KG1 (cell line): ENCODE measurements around the gene DLG2.
"Not testable (repeated sequence)": the region's sequence is repeated elsewhere in the genome, so short reads cannot be mapped to it uniquely, and the experiment has no call there.

Source experiments
- DNase-seq: peaks from one replicate; lab custom pipeline; 2025; lab: John Stamatoyannopoulos, UW

DLG2 gene

GRCh38 chr11:83455356-83455755 lies 2171.8 kb downstream of the DLG2 start:
- DNase-seq = no peak

- DNase-seq = no peak
Observed at GRCh38 chr11:83454674-83455073, 2172.5 kb downstream of the DLG2 start.

GRCh38 chr11:83449338-83449913 lies 2177.7 kb downstream of the DLG2 start:
- no peak for DNase-seq

DNA sequence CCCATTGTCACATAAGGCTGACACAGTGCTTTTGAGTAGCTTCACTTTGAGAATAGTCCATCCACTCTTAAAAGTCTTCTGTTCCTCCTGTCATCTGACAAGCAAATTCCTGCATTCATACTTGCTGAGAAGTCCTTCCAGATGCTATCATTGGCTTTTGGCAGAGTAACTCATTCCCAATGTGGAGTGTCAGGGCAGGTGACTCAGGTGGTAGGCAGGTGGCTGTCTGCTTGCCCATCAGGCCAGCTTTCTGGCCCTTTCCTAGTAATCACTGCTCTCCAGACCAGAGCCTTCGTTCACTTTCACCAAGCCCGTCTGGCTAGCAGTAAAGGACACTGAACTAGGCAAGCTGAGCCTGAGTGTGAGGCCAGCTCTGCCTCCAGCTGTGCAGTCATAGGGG lies 2178.5 kb downstream of the DLG2 start:
- no peak for DNase-seq

GRCh38 chr11:83443880-83444279 lies 2183.3 kb downstream of the DLG2 start:
- not testable (repeated sequence) for DNase-seq

GRCh38 chr11:83441601-83442000 lies 2185.5 kb downstream of the DLG2 start:
- no peak for DNase-seq

DNA sequence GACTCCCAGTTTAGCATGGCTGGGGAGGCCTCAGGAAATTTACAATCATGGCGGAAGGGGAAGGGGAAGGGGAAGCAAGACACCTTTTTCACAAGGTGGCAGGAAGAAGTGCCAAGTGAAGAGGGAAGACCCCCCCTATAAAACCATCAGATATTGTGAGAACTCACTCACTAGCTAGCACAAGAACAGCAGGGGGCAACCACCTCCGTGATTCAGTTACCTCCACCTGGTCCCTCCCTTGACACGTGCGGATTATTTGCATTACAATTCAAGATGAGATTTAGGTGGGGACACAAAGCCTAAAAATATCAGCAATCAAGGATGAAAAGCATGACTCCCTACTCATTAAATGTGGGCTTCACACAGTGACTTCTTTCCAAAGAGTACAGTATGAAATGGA lies 2186.0 kb downstream of the DLG2 start:
- DNase-seq = no peak

- DNase-seq = no peak
Observed at GRCh38 chr11:83438438-83438837, 2188.7 kb downstream of the DLG2 start.

DNA sequence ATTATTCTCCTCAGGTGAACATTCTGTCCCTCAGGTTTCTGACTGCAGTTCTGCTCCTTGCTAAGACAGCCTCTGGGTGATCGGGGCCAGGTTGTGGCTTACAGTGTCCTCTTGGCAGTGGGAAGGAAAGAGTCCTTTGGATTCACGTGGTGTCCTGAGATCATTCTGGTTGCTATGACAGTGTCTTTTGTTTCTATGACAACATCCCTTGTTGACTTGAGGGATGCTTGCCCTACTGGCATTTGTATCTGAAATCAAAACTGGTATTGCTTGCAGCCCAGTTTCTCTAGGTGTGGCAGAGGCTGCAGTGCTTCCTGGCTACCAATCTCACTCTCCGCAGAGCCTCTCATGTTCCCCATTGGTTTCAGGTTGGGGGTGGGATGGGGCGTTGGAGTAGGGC lies 2189.2 kb downstream of the DLG2 start:
- no peak for DNase-seq

GRCh38 chr11:83436855-83437254 lies 2190.3 kb downstream of the DLG2 start:
- DNase-seq = no peak

DNA sequence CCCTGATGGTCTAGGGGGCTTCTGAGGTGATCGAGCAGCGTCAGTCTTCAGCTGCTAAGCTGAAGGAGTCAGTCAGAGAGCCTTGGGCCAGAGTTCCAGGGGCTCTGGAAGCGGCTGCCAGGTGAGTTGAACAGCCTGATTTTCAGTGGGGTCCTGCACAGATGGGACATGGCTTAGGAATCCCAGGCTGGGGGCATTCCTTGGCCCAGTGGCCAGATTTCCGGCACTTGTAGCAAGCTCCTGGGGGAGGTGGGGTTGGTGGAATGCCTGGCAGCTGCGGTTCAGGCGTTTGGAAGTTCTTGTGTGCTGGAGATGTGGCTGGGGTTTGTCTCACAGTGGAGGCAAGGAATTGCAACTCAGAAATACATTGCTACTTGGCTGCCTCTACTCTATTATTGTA lies 2192.3 kb downstream of the DLG2 start:
- DNase-seq = not testable (repeated sequence)

GRCh38 chr11:83427943-83428342 lies 2199.2 kb downstream of the DLG2 start:
- DNase-seq = no peak

DNA sequence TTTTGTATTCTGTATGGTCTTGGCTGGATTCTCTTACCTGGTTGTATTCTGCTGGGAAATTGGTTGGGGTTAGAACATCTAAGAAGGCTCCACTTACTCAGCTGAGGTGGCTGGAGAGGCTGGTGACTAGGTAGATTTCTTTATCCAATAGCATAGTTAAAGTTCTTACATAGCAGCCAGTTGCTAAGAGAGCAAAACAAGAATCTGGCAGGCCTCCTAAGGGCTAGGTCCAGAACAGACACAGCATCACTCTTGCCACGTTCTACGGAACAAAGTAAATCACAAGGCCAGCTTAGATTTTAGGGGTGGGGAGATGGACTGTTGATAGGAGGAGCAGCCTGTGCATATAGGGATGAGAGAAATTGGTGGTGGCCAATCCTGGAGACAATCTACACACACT lies 2199.6 kb downstream of the DLG2 start:
- DNase-seq = no peak

GRCh38 chr11:83425137-83425466 lies 2202.0 kb downstream of the DLG2 start:
- DNase-seq = no peak

DNA sequence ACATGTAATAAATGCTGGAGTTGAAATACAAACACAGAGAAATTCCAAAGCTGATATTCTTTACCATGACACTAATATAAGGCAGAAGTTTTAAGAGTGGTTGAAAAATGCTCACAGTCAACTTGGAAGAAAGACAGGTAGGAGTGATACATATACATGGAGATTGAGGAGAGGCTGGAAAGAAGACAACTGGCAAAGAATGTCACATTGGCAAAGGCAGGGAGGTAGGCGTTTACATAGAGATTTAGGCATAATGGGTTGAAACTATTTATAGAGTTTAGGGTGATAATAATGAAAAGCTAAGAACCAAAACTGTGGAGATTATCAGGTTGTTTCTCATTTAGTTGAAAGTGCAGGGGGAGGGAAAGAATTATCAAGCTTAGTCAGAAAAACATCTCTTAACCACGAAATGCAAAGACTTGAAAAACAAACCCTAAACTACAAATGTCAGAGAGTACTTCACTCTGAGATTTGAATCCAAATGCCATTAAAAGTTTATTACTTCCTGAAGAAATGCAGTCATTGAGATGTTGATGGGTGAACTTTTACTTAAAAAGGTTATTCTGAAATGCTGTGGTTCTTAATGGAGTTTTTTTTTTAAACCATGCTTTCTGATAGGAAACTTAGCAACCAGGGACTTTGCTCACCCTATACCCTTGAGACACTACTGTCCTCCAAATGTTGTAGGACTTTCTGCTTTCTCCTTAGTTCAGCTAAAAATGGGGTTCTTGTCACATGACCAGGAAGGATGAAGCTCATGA lies 2202.6 kb downstream of the DLG2 start:
- DNase-seq = no peak

DNA sequence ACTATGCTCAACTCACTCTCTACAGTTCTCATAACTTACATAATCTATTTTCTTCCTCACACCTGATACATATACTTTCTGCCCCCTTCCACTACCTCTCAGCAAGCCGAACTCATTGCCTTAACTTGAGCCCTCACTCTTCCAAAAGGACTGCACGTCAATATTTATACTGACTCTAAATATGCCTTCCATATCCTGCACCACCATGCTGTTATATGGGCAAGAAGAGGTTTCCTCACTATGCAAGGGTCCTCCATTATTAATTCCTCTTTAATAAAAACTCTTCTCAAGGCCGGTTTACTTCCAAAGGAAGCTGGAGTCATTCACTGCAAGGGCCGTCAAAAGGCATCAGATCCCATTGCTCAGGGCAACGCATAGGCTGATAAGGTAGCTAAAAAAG lies 2204.5 kb downstream of the DLG2 start:
- DNase-seq = not testable (repeated sequence)

GRCh38 chr11:83410605-83411565 lies 2216.3 kb downstream of the DLG2 start:
- no peak for DNase-seq

- no peak for DNase-seq
Observed at GRCh38 chr11:83409891-83410290, 2217.3 kb downstream of the DLG2 start.

DNA sequence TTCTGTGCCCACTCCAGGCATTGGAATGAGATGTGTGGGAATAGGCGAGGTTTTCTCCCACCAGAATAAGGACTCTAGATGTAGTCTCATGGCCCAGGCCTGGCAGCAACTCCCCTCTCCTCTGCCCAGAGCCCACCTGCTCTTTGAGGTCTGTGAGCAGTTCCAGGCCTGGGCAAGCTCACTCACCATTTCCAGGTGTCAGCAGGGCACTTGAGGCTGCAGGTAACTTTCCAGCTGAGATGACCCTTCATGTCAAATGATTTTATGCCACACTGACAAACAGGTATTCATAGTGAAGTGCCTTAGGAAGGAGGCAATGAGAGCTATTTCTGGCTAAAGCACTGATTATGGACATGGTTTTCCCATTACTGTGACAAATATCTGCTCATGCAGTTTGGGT lies 2217.7 kb downstream of the DLG2 start:
- DNase-seq = no peak

DNA sequence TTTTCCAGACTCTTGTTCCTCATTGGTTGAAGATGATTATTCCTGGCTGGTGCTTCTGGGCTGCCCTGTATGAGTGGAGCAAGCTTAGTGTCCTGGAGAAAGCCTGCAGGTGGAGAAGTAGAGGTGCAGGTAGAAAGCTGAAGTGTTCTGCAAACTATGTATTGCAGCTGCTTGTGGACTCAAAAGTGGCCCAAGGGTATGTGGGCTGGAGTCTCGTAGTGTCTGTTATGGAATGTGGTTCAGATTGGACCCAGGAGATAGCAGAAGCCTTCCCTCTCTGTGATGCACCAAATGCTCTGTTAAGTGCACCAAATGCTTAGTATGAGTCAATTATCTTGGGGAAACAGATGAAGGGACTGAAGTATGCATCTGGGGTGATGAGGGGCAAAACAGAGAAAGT lies 2218.2 kb downstream of the DLG2 start:
- no peak for DNase-seq
